ENCODE results near the gene MAP2K3. TPM values are rescaled to one million over a fixed set of nuclear protein-coding genes. Genes with fewer than 3 reads are reported as not detected.

MAP2K3 gene
- total RNA-seq, 4 donors from 2014 or later: 54.1 to 64.1 (median 55.2) TPM

DNA sequence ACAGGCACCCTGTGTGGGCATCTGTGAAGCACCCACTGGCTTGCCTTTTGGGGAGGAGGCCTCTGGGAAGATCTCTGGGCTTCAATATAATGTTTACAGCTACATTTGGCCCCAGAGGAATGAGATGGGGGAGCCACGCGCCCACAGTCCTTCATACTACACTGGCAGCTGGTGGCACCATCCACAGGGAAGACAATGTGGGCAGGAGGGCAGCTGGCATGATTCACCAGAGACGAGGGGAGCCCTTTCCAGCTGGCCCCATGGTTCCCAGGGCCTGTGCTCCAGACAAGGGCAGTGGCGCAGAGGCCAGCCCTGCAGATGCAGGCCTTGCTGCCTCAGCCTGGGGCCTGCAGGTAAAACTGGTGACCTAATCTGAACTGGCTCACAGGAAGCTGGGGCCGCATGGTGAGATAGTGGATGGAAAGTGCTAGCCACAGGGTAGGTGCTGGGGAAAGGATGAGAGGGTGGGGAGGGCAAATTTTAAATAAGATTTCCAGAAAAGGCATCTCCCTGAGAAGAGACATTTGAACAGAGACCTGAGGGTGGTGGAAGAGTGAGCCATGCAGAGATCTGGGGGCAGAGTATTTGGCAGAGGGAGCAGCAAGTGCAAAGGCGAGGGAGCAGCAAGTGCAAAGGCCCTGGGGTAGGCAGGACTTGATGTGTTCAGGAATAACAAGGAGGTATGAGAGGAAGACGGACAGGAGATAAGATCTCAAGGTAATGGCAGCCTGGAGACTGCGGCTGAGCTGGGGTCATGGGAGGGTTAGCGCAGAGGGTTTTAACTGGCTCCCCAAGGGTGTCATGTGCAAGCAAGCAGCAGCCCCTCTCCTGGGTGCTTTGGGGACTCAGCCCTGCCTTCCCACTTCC, 79.5 kb downstream of the MAP2K3 start:
- WGBS, 2 donors: 87 to 92% methylated on average over 9 of the region's 9 CpGs
- intact Hi-C loops (cut with DNase I; ENCODE audit: low total_unique reads): no loop called here
- H3K4me3 ChIP-seq (ENCODE audit: low read depth, poor library complexity, severe bottlenecking): no peak overlapping the region
- no peak for DNase-seq (ENCODE audit: low spot score in 2 of 2)
- no peak for TF ChIP-seq POLR2A (IDR thresholded peaks at IDR 0.05)
- TF ChIP-seq, protein P1, sequence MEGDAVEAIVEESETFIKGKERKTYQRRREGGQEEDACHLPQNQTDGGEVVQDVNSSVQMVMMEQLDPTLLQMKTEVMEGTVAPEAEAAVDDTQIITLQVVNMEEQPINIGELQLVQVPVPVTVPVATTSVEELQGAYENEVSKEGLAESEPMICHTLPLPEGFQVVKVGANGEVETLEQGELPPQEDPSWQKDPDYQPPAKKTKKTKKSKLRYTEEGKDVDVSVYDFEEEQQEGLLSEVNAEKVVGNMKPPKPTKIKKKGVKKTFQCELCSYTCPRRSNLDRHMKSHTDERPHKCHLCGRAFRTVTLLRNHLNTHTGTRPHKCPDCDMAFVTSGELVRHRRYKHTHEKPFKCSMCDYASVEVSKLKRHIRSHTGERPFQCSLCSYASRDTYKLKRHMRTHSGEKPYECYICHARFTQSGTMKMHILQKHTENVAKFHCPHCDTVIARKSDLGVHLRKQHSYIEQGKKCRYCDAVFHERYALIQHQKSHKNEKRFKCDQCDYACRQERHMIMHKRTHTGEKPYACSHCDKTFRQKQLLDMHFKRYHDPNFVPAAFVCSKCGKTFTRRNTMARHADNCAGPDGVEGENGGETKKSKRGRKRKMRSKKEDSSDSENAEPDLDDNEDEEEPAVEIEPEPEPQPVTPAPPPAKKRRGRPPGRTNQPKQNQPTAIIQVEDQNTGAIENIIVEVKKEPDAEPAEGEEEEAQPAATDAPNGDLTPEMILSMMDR (IDR thresholded peaks at IDR 0.05): no peak

Other genes starting within 250 kb of the MAP2K3 start
- gene USP22, start 241.7 kb upstream of the MAP2K3 start, total RNA-seq: 100 to 1,000 TPM in 3 of 4 donors, 10 to 100 TPM in 1; 74.7 to 113 (median 106) TPM
- gene DHRS7B, start 157.7 kb upstream of the MAP2K3 start, total RNA-seq: 10 to 100 TPM; 35.2 to 59.4 (median 39.6) TPM
- 10 to 100 TPM; 30.0 to 43.5 (median 37.0) TPM for gene TMEM11, start 70.5 kb upstream of the MAP2K3 start, total RNA-seq
- gene NATD1, start 31.3 kb upstream of the MAP2K3 start, total RNA-seq: 10 to 100 TPM; 12.3 to 18.8 (median 16.0) TPM
- 10 to 100 TPM in 1 of 4 donors, 1 to 10 TPM in 3; 3.8 to 14.2 (median 6.3) TPM for gene KCNJ12, start 91.6 kb downstream of the MAP2K3 start, total RNA-seq

All from lower leg skin (tissue), 4 donors.